Stimulated activated CD4-positive, alpha-beta T cell treated with anti-CD3 and anti-CD28 coated beads, TNF-alpha, amount 100 ng/mL, for 4 hours (primary cell): ENCODE results near the gene RASSF8.
"Not testable (repeated sequence)": the region's sequence is repeated elsewhere in the genome, so short reads cannot be mapped to it uniquely, and the experiment has no call there.

ENCODE experiments used
- DNase-seq, 3 experiments: peaks; one replicate each; pipeline ENCODE4 v3.0.0-alpha.2; 2020; ENCODE audit warnings: low read depth in 3 of 3

The RASSF8 gene

DNA sequence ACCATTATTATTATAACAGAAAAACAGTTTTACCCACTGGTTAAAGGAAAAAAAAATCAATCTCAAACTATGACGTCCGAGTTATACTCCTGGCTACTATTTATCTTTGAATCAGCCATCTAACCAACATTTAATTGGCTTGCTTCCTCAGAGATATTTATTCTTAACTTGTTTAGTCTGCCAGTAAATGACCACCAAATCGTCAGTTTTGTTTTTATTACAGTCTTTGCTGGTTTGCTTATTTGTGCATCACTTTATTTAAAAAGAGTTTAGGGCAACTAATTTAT, 71.2 kb downstream of the RASSF8 start:
- no peak for DNase-seq

DNA sequence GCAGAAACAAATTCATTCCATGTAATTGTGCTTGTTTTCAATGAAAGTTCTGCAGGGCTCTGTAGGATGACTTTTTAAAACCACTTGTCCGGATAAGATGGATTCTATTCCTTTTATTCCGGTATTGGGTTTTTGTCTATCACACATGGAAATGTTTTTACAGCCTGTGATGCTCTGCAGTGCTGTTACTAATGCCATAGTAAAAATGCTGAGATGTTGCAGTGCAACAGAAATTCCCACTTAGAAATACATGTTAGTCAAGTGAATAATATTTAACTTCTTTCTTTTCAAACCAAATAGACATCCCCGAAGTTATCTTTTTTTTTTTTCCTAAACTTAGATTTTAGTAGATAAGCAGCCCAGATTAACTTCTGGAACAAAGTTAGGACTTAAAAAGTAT, 71.9 kb downstream of the RASSF8 start:
- no peak for DNase-seq

DNA sequence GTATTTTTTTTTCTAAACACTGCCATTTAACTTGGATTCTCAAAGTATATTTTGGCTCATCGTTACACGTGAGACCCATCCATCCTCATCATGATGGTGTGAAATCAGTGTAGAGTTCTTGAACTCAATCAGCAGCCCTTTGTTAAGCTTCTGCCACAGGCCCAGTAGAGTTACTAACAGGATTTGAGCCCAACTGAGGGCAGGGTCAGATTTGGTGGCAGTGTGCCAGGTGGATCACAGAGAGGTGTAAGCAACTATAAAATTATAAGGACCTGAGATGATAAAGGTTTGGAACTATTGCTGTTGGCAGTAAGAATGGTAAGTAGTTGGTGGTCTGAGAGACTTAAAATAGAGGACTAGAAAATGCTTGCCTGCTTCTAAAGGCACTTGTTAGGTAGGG, 72.8 kb downstream of the RASSF8 start:
- no peak for DNase-seq

DNA sequence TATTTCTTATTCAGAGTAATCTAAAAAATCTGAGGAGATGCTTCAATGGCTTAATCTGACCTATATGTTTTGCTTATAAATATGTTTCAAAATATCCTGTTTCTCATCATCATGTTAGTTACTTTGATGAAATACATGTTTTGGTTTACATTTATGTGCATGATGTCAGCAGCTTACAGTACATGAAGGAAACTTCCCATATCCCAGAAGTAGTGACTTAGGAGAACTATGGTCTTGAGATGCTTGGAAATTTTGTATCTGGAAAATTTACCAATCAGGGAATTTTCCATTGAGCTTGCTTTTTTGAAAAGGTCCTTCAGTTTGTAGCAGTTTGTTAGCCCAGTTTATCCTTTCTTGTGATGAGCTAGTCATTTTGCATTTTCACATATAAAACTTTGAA, 73.3 kb downstream of the RASSF8 start:
- DNase-seq = no peak

DNA sequence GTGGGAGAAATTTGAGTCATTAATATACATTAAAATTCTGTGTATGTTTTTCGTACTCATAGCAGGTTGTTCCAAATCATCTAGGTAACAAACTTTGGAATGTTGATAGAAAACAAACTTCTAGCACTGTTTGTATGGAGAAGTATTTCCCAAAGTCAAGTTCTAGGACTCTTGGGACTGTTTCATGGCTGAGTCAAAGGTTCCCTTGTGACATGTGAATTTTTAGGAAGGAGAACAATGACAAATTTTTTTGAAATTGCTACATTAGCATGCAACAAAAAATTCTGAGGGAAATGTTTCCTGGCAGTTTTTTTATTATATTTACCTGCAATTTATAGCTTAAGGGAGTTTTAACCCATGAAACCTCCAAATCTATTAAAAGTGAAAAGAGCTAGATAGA, 73.8 kb downstream of the RASSF8 start:
- DNase-seq = no peak

DNA sequence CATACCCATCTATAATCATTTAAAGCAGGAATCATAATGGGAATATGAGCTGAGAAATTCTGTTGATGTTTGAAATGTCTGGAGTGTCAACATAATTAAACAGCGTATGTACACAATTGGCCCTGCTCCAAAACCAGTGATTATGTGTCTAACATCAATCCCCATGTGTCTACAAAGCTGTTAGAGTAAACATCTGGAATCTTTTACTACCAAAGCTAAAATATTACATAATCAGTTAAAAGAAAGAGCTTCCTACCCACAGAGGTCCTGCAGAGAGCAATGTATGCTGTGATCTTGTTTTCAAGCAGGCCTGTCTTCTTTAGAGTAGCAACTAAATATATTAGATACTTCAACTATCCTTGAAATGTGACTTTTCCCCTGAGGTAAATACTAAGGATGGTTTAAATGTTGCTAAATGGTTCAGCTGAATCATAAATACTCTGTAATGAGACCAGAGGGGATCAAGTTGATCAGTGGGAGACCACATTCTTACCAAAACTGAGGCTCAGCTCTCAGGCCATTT, 74.3 kb downstream of the RASSF8 start:
- no peak for DNase-seq

DNA sequence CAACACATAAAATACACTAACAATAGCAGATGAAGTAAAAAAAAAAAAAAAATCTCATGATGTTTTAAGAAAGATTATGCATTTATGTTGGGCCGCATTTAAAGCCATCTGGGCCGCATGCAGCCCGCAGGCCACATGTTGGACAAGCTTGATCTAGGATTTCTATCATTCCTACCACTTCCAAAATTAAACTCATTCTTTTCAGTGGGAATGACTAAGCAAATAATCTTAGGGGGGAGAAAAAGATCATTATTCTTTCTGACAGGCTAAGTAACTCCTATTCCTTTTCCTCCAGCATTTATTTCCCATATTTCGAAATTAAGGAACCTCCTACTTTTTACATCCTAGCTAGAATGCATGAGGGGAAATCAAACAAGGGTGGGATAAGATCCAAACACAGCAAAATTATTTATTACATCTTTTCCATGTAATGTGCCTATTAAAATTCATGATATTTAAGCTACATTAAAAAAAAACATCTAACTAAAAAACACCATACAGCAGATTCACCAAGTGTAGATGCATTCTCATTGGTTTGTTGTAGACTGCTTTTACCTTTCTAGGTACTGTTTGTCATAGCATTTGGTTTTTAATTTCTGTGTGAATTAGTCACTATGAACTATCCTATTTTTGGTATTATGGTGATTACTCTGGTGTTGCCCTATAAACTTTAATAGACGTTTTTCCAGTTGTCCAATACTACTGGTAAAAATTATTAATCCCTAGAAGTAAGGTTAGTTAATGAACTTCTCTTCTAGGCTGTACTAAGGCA, 76.1 kb downstream of the RASSF8 start:
- no peak for DNase-seq

DNA sequence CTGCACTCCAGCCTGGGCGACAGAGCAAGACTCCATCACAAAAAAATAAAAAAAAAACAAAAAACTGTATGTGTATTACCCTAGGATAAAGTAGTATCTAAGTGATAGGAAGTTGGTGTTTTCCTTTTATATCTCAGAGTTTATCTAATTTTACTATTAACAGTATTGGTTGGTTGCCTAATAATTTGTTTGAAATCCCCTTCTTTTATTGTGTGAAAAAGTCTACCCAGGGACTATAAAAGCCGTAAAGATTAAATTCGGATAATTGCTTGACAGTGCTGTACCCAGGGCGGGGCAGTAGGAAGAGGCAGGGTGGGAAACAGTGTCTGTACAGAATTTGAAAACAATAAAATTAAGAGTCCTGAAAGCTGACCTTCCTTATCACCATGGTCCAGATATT, 78.4 kb downstream of the RASSF8 start:
- no peak for DNase-seq

DNA sequence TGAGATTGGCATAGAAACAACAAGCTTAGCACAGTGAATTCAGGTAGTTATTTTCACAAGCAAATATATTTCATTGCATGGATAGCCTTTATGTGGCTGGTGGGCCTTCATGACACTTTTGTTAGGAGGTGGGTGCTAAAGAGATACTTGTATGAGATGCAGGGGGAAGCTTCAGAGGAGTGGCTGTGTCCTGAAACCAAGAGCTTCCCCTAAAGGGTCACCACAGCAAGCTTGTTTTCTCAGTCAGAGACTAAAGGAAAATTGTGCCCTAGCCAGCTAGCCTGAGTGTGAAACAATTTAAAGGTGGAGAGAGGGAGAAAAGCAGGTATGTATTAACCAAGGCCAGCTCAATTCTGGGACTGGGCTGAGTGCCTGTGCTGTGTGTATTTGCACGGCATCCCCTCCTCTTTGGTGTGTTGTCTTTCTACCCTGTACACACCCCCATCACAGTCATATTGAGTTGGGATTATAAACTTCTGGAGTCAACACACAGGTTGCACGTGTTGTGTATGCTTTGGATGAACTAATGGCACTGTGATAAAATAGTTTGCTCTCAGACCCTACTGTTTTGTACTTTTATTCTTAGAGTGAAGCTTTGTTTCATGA, 79.2 kb downstream of the RASSF8 start:
- no peak for DNase-seq

DNA sequence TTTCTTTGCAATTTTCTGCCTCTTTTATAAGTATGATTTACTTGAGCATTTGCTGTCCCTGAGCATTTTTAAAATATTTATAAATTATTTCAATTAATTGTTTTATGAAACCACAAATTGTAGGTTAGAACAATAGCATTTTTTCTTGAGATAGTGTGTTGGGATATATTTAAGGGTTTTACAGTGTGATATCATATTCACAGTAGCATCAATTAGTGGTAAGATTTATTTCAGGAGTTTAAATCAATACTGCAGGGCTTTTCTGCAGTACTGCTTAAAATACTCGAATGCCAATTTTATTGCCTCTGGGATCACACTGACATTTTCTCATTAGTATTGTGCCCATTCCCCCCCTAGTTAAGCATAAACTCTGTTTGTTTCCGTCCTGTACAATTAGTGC, 84.2 kb downstream of the RASSF8 start:
- no peak for DNase-seq

DNA sequence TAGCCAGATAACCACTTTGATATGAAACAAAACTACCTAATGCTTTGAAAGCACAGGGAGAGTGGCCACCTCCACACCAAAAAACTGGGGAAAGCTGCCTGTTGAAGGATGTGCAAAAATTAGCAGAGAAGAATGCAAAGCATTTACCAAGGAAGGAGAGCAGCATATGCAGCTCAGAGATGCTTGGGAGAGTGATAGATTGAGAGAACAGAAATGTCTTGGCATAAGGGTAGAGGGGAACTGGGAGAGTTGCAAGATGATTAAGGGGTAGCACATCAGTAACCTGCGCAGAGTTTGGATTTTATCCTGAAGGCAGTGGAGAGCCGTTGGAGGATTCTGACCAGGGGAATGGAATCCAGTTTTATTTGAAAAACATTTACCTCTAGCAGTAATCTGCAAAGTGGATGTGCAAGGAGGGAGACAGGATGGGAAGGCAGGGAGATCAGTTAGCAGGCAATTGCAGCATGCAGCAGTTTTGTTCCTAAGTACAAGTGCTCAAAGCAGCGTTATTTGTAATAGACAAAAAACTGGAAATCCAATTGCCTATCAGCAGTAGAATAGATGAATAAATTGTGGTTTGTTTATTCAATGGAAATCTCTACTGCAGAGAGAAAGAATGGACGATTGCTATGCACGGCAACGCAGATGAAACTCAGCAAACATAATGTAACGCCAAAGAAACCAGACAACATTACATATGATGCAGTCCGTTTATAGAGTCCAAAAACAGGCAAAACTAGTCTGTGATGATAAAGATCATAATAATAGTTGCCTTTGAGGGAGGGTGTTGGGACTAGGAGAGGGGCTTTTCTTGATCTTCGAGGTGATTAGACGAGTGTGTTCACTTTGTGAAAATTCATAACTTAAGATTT, 84.9 kb downstream of the RASSF8 start:
- DNase-seq = no peak

DNA sequence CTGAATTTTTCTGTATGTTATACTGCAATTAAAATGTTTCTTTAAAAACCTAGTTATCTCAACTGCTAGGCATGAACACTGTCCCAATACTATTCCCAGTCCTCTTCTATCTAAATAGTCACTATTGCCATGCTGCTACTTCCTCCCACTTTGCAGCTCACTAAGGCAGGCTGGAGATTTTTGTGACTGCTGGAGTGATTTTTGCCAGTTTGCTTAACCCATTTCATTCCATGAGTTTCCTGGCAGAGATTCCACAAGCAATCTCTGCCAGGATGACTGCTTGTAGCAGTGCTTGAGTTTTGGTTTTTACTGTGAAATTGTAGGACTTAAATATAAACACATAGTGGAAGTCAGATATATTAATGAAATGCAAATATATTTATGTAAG, 85.5 kb downstream of the RASSF8 start:
- DNase-seq = no peak

DNA sequence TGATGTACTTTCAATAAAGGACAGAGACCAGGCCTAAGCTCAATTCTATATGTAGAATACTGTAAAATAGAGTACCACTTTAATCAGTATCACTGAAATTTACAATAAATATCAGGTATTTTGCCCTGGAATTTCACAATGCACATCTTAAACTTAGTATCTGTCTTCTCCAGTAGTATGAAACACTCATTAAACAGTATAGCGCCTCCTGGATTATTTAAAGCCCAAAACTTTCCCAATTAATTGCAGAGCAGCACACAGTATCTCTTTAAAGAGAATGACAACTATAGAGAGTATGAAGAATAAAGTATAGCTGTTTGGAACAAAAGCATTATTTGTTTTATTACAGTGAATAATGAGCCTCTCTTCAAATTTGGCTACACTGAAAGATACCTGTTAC, 86.1 kb downstream of the RASSF8 start:
- DNase-seq = no peak

DNA sequence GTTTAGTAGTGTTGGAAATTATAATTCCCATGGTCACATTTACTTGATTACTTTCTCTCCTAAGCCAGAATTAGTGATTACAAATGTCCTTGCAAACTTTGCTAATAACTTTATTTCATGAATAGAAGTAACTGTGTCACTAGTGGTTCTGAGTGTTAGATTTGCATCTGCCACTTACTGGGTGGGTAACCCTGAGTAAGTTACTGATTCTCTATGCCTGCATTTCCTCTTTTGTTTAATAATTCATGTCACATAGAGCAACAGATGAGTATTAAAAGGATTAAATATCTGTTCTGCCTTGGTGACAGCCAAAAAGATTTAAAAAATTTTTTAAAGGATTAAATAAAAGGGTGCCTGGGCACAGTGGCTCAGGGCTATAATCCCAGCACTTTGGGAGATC, 87.7 kb downstream of the RASSF8 start:
- no peak for DNase-seq

DNA sequence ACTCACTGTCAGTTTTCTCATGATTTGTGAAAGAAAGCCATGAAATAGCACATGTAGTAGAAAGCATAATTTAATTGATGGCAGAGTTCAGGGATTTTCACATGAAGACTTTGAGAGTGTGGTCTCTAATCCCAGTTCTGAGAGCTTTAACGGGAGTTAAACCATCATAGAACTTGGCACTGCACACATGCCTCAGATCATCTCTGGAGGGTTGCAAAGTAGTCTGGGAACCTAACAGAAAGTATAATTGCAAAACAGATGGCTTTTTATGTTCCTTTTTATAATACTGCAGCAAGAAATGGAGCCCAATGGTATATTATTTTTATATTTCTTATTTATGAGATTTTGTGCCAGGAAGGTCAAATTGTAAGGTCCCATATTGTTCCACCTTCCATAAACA, 88.4 kb downstream of the RASSF8 start:
- DNase-seq = no peak

DNA sequence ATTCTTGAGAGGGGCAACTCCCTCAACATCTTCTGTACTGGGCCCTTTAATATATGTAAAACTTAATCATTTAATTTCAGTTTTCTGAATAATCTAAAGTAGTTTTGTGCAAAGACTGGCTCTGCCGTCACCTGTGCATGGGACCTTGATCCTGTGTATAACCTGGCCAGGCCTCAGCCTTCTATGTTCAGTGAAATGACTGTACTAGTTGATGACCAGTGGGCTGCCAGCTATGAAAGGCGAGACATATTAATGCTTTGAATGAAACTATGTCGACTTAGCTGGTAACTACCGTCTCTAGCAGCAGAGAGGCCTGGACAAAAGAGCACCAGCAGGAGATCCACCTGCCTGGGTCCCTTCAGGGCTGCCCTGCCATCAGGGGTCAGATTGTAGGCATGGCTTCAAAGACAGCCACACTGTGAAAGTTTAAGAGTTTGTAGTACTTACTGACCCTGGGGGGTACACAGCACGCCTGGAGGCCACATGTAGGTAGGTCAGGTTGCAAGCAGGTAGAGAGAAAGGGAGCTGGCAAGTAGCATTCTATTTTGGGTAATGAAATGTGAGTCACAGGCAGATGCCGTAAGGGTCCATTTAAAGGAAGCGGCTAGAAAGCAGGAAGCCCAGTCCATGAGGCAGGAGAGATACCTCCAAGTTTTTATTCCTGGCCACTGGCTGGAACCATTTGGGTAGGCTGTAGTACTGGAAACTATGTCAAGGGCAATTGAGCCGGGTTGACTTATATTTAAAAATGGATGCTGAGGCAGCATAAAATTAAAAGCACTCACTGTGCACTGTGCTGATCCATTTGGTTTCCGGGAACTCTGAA, 89.1 kb downstream of the RASSF8 start:
- DNase-seq = no peak

DNA sequence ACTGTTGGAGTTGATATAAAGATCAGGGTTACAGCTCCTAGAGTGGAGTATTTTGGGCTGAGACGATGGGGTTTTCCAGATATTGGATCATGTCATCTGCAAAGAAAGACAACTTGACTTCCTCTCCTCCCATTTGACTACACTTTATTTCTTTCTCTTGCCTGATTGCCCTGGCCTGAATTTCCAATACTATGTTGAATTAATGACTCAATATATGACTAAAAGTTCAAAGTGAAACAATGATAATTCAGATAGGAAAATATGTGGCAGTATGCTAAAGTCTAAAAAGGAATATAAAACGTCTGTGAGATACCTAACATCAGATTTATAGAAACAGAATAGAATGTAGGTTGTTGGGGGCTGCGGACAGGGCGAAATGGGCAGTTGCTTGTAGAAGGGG, 94.2 kb downstream of the RASSF8 start:
- no peak for DNase-seq

DNA sequence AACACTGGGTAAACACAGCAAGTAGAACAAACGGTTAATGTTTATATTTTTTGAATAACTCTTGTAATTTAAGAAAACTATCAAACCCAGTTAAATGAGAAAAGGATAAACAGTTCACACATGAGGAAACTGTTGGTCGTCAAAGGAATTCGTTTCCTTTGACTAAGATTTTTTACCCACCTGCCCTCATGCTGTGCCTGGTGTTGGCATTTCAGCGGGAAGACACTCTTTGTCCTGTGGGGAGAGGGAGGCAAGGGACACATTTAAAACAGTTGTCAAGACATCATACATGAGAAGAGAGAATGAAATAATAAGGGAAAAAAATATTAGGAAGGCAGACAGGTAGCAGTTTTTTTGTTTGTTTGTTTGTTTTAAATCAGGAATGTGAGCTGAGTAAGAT, 95.9 kb downstream of the RASSF8 start:
- no peak for DNase-seq

DNA sequence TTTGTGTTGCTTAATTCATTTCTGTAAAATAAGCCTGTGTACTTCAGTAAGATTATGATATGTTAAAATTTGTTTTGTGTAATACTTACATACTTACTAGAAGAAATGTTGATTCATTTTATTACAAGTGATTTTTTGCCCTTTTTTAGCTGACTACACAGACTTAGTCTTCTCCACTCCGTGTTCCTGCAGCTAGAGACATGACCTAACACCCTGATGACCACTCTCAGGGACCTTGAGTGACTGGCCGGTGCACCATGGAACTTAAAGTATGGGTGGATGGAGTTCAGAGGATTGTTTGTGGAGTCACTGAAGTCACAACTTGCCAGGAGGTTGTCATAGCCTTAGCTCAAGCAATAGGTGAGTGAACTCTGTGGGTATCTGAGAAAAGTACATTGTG, 96.6 kb downstream of the RASSF8 start:
- DNase-seq = no peak

DNA sequence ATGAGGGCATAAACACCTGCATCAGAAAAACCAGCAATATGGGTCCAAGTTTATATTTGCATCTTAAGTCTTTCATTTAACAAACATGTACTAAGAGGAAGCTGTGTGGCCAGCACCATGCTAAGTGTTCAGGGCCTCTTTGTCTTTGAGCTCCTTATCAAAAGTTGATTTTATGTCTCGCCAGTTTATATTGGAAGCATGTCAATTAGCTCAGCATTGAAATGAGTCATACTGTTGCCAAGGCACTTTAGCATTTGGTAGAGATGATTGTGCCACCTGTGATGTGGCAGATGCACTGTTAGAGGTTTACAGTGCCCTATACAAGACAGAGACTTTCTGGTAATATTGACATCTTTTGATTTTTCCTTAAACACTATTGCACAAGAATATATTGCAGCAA, 97.9 kb downstream of the RASSF8 start:
- DNase-seq = no peak

DNA sequence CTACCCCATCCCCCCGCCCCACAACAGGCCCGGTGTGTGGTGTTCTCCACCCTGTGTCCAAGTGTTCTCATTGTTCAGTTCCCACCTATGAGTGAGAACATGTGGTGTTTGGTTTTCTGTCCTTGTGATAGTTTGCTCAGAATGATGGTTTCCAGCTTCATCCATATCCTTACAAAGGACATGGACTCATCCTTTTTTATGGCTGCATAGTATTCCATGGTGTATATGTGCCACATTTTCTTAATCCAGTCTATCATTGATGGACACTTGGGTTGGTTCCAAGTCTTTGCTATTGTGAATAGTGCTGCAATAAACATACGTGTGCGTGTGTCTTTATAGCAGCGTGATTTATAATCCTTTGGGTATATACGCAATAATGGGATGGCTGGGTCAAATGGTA, 98.8 kb downstream of the RASSF8 start:
- not testable (repeated sequence) for DNase-seq

DNA sequence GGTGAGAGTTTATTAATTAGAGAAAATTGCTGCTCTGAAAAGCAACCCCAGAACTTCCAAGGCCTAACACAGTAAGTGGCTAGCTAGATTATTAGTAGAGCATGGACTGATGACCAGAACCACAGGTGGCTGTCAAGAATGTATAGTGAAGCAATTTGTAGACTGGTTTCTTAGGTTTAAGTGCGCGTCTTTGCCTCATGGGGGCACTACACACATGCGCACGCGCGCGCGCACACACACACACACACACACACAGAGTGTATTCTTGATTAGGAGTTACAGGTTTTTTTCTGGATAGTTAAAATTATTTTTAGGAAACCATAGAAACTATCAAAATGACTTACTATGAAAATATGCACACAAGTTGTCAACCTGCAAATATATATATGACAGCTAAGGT, 99.8 kb downstream of the RASSF8 start:
- DNase-seq = no peak
